Activated CD4-positive, alpha-beta T cell treated with anti-CD3 and anti-CD28 coated beads, Interleukin-2, Interleukin-4, amounts not matched to agents 100 ng/mL and 50 ng/mL, durations not matched to agents 16 hours and 8 hours (primary cell): ENCODE measurements around the gene GSG1L2.

ENCODE experiments used
- DNase-seq: peaks from one replicate; pipeline ENCODE4 v3.0.0-alpha.2; 2020; ENCODE audit warnings: low spot score

The GSG1L2 gene

GRCh38 chr17:9824797-9825338 is 3.0 kb upstream of the GSG1L2 start:
- no peak for DNase-seq

DNA sequence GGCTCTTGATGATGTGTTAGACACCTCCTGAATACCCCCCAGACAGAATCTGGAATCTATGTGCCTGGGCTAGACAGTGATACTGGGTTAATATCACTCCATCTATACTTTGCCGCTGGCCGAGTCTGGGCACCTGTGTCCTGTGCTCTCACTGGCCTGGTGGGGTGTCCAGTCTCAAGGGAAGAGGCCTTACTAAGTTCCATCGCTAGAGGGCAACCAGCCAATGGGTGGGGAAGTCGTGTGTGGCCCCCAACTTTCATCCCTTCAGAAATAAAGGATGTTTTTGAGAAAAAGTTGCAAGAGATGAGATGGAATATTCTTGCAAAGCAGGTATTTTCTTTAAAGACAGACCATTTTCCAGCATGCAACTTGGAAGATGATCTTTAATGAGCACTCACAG is 2.2 kb upstream of the GSG1L2 start:
- no peak for DNase-seq

DNA sequence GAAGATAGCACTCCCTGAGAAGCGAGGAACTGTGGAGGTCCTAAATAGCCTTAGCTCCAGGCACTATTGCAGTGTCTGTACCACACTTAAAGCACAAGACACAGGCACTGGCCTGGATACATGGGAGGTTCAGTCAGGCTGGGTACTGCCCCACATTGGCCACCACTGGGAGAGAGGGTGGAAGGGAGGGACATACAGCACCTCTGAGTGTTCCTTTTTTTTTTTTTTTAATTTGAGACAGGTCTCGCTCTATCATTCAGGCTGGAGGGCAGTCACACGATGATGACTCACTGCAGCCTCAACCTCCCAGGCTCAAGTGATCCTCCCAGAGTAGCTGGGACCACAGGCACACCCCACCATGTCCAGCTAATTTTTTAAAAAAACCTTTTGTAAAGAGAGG is 1.4 kb downstream of the GSG1L2 start:
- DNase-seq, result no peak

DNA sequence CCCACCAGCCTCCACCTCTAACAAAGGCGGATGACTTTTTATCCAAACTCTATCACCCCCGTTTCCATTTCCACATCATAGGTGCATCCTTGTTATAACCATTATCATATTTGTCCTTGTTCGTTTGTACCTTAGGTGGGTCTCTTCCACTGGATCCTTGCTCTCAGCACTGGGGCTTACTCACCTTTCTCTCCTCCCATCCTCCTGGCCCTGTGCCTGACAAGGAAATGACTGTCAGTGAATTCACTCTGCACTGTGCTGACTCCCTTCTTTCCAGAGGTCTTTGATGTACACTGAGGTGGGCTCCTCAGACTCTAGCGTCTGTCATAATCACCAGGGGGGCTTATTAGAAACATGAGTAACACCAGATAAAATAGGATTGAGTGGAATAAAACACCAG is 3.1 kb downstream of the GSG1L2 start:
- DNase-seq, result no peak

- DNase-seq, result no peak
Observed at GRCh38 chr17:9817086-9817485, 4.8 kb downstream of the GSG1L2 start.

DNA sequence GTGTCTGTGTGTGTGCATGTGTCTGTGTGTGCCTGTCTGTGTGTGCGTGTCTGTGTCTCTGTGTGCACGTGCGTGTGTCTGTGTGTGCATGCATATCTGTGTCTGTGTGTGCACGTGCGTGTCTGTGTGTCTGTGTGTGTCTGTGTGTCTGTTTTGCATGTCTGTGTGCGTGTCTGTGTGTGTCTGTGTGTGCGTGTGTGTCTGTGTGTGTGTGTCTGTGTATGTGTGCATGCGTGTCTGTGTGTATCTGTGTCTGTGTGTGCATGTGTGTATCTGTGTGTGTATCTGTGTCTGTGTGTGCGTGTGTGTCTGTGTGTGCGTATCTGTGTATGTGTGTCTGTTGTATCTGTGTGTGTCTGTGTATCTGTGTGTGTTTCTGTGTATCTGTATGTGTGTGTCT is 5.4 kb downstream of the GSG1L2 start:
- no peak for DNase-seq

- DNase-seq, result no peak
Observed at GRCh38 chr17:9814337-9814945, 7.4 kb downstream of the GSG1L2 start.

- no peak for DNase-seq
Observed at GRCh38 chr17:9813166-9813565, 8.7 kb downstream of the GSG1L2 start.

DNA sequence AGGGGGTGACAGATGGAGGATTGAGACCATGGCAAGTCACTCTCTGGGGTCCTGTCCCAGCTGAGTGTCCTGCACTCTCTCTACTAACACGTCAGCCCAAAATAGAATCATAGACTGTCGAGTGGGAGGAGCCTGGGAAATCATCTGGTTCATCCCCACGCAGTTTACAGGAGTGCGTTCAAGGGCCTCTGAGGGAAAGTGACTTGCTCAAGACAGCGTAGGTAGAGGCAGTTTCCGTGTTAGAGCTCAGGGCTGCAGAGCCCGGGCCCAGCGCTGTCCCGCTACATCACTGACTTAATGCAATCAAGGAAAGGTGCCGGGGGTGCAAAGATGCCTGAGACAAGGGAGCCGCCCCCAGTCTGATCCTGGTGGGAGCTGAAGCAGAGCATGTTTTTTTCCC is 10.3 kb downstream of the GSG1L2 start:
- no peak for DNase-seq

DNA sequence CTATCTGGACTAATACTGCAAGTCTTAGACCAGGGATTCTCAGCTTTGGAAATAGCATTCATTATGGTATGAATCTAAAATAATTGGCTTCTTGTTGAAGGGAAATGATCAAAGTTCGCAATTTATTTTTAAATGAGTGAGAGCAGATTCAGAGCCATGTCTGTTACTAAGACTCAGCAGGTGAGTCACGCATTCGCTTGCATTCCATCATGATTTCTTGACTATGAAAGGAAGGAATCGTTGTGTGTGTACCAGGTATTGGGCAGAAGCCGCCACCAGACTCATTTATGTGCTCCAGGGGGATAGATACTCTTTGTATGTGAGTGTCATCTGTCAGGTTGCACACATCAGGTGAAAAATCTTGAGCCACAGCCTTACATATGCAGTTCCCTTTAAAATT is 10.8 kb downstream of the GSG1L2 start:
- DNase-seq, result no peak

DNA sequence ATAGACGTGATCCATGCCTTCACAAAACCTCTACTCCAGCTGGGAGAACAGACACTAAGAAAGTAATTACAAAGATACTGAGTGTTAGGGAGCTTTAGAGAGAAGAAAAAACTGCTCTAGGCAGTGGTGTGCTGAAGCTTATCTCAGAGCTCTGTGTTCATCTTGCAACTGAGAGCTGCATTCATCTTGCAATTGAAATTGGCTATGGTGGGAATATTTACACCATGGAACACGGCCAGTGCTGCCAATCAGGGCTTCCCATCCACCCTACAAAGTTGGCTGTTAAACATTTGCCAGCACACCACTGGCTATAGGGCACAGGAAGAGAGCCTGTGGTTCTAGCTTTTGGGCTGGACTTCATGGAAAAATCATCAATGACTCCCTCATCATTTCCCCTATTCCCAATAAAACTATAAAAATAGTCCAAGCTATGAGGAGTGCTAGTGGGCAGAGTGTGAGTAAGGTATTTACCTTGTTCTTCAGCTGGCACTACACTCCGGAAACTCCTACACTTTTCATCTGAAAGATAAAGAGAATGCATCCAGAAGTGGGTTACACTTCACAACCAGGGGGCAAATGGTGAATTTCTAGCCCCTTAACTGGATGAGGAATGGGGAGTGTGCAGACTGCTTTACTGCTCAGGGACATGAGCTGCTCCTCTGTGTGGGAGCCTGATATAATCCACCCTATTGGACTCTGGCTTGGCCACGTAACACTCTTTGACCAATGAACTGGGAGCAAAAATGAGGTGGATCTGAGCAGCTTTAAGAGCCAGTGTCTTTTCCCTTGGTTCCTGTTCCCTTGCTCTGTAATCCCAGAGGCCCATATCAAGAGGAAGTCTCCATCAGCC is 11.6 kb downstream of the GSG1L2 start:
- no peak for DNase-seq

- no peak for DNase-seq
Observed at GRCh38 chr17:9809409-9809808, 12.5 kb downstream of the GSG1L2 start.

DNA sequence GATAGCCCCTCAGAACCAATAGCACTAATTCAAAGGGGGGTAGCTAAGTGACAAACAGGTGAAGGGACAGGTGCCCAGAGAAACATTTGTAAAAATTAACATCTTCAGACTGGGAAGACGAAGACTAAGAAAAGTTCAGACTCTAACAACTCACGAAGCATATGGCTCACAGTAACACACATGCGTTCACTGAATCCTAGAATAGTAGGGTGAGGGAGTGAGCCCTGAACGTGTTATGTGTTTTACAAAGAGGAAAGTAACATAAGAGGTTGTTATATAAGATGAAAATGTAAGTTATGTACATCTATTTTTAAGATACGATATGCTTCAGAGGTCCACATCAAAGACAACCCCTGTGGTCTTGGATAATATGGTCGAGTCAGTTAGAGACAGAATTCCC is 15.2 kb downstream of the GSG1L2 start:
- DNase-seq, result no peak

DNA sequence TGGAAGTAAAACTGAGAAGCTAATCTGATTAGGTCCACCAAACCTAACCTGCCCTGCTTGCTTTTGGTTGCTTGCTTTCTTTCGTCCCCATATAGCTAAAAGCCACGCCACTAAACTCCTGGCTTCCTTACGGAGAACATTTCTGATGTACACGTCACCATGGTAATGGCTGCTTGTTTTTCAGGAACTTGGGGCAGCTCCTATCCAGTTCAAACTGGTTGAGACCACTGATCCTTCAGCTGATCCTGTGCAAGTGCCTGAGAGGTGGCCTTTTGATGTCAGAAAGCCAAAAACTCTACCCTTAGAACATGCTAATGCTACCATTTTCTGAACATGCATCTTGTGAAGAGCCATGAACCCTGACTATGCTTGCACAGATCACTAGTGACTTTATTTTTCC is 16.1 kb downstream of the GSG1L2 start:
- DNase-seq, result no peak

GRCh38 chr17:9802697-9803096 is 19.2 kb downstream of the GSG1L2 start:
- DNase-seq, result no peak

DNA sequence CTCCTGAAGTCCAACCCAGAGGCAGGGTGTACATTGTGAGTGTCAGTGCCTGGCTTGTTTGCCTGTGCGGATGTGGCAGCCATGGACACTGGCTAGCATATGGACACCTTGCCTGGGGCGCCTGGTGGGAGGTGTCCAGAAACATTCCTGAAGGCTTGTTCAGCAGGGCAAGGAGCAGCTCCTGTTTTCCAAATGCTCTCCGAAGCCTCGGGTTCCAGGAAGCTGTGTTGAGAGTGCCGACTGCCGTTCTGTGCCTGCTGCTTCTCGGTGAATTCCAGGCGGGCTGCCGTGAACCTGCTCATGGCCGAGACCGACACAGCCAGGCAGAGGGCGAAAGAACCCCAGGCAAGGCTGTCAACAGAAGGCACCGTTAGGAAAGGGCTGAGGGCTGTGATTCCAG is 19.6 kb downstream of the GSG1L2 start:
- no peak for DNase-seq

DNA sequence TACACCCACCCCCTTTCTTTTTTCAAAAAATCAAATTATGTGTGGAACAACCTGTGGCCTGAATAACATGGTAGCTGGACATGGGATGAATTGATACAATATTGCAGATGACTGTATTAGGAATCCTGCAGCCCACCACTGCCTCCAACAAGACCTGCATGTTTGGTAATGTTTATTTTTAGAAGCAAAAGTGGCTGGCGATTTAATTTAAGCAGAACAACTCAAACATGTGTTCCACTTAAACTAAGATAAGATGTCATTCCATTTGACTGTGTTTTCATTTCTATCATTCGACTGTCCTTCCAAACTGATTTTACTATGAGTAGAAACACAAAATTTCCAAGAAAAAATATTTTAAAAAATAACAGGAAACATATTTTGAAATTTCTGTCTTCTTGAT is 20.4 kb downstream of the GSG1L2 start:
- no peak for DNase-seq

- no peak for DNase-seq
Observed at GRCh38 chr17:9798724-9799123, 23.2 kb downstream of the GSG1L2 start.

DNA sequence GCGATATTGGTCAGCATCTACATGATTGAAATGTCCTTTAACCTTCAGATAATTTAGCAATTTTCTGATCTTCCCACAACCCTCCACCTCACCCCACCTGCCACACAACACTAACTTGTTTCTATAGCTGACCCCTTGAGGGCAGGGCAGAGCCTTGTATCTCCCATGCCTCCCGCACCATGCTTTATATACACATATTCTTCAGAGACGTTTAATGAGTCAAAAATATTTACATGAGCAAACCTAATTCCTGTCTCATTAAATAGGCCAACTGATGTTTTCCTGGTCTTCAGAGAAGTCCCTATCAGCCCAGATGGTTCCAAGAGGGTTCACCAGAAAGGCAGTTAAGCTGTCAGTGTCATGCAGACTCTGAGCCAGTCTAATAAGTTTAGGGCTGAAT is 23.9 kb downstream of the GSG1L2 start:
- DNase-seq, result no peak

DNA sequence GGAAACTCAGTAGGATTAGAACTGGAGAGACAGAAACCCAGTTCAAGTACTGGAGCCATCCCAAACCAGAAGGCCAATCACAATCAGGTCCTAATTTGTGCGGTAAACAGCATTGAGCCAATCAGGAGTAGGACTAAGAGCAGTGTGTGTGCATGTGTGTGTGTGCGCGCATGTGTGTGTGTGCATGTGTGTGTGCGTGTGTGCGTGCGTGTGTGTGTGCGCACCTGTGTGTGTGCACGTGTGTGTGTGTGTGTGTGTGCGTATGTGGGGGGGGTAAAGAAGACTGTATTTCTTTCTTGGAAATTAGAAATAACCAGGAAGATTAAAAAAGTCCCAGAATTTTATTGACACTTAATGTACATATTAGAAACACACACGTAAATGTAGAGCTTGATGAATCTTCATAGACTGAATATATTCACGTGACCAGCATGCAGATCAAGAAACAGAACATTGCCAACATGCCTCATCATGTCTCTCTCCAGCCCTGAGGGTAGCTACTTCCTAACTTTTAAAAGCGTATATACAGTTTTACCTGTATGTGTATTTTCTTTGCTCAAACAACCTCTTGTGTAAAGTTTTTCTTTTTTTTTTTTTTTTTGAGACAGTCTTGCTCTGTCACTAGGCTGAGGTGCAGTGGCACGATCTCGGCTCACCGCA is 29.6 kb downstream of the GSG1L2 start:
- no peak for DNase-seq

- no peak for DNase-seq
Observed at GRCh38 chr17:9790889-9791876, 30.7 kb downstream of the GSG1L2 start, which contains the start of gene DHRS7C. Gene DHRS7C, minus strand, starts transcription at chr17:9791592. Its CDS starts 308 bp downstream, at chr17:9791284.

GRCh38 chr17:9790316-9790715 is 31.6 kb downstream of the GSG1L2 start:
- DNase-seq, result no peak
